ENCODE results near the gene ATRIP.

DNA sequence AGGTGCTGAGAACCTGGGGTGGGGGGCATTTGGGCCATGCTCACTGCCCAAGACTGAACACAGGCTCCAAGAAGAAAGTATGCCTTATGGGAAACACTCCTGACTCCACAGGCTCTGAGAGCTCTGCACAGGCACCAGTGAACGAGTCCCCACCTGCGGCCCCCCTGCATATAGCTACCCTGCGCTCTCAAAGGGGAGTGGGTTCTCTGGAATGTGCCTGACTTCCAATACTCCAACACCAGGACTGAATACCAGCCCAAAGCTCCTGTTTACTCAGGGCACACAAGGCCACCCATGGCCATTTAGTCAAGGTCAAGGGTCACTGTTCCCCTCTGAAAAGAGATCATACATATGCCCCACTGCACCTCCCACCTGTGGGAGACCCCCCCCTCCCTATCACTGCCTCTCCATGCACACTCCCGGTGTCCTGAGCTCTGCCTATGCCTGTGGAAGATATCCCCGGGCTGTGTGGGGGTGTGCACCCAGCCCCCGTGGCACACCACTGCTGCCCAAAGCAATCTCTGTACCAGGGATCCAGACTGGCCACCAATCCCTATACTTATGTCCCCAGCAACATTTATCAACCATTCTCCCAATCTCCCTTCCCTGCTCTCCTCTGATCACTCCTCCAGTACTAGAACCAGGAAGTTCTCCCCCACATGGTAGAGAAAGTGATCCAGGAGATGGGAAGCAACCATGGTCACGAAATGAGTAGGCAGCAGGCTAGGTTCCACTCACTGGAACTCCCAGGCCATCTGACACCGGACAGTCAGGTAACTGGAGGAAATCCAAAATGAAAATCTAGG is 15.1 kb upstream of the ATRIP start:
- TF ChIP-seq, protein P1, sequence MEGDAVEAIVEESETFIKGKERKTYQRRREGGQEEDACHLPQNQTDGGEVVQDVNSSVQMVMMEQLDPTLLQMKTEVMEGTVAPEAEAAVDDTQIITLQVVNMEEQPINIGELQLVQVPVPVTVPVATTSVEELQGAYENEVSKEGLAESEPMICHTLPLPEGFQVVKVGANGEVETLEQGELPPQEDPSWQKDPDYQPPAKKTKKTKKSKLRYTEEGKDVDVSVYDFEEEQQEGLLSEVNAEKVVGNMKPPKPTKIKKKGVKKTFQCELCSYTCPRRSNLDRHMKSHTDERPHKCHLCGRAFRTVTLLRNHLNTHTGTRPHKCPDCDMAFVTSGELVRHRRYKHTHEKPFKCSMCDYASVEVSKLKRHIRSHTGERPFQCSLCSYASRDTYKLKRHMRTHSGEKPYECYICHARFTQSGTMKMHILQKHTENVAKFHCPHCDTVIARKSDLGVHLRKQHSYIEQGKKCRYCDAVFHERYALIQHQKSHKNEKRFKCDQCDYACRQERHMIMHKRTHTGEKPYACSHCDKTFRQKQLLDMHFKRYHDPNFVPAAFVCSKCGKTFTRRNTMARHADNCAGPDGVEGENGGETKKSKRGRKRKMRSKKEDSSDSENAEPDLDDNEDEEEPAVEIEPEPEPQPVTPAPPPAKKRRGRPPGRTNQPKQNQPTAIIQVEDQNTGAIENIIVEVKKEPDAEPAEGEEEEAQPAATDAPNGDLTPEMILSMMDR (IDR thresholded peaks at IDR 0.05; ENCODE audit: low read length): no peak
- TF ChIP-seq EZH2phosphoT487 (IDR thresholded peaks at IDR 0.05; ENCODE audit: low read length) (no peak), EZH2 (optimal IDR thresholded peaks at IDR 0.05; ENCODE audit: low read depth, low read length) (no peak)

All from MM.1S (cell line).